ENCODE results near the gene C1QL1. TPM values are rescaled to one million over a fixed set of nuclear protein-coding genes. Genes with fewer than 3 reads are reported as not detected.
A peak's percentile ranks its signal among the peaks of the same experiment; 100 is the strongest.

C1QL1 gene
- total RNA-seq, 1 donor from 2014 or later, result not detected

- H3K4me1 Mint-ChIP-seq, result peaks cover 34% of the 10 kb centered on the region
- H3K36me3 Mint-ChIP-seq, result no peaks in the 10 kb centered on the region
- H3K27me3 Mint-ChIP-seq (ENCODE audit: insufficient read depth, low read depth), result peaks cover 8% of the 10 kb centered on the region
- Histone ChIP-seq H3K27ac (no peak overlapping the region), H3K9ac (no peak overlapping the region), H2AFZ (replicated peaks) (no peak overlapping the region), H3K4me1 (peaks cover 24% of the 10 kb centered on the region), H3K36me3 (no peaks in the 10 kb centered on the region), H3K4me3 (no peak overlapping the region), H3K9me3 (ENCODE audit: low read depth) (no peaks in the 10 kb centered on the region), H3F3A (ENCODE audit: low read depth) (no peaks in the 10 kb centered on the region), H3K4me2 (no peak overlapping the region), H3K27me3 (peaks cover 12% of the 10 kb centered on the region), H3K79me2 (ENCODE audit: low read depth) (no peaks in the 10 kb centered on the region), H4K20me1 (ENCODE audit: low read depth) (no peaks in the 10 kb centered on the region)
- H3K27ac Mint-ChIP-seq, result no peak overlapping the region
- TF ChIP-seq EZH2phosphoT487 (IDR thresholded peaks at IDR 0.05) (no peak), CTCF (IDR thresholded peaks at IDR 0.05) (no peak), EZH2 (IDR thresholded peaks at IDR 0.05) (no peak)
- DNase-seq (ENCODE audit: low spot score), result no peak
- no peaks in the 10 kb centered on the region for H3K9me3 Mint-ChIP-seq
- no peak overlapping the region for H3K4me3 Mint-ChIP-seq
Measured at GRCh38 chr17:45008216-45008615, 40.1 kb upstream of the C1QL1 start.

DNA sequence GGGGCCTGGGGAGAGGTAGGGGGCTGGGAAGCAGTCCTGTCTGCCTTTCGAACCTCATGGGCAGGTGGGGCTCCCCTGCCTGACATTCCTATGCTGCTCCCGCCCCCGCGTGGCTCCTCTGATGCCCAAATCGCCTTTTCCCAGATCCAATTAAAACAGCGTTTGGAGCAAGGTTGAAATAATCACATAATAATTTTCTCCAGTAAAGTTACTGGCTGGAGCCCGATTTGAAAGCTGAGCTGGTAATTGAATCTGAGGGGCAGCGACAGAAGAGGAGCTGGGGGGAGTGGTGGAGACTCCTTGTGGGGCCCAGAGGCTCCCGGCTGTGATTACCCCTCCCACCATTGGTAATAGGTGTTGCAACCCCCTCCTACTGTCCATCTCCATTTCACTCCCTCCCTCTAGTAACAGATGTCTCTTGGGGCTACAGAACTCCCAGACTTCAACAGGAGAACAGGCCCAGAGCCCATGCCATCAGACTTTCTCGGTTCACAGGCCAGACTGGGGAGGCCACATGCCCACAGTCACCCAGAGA, 38.9 kb upstream of the C1QL1 start:
- H3K27ac ChIP-seq, result no peak overlapping the region
- H3K36me3 ChIP-seq, result no peaks in the 10 kb centered on the region
- peaks cover 12% of the 10 kb centered on the region for H3K27me3 ChIP-seq
- no peaks in the 10 kb centered on the region for H3K9me3 Mint-ChIP-seq
- no peak overlapping the region for H3K9ac ChIP-seq
- no peaks in the 10 kb centered on the region for H3K36me3 Mint-ChIP-seq
- peaks cover 8% of the 10 kb centered on the region for H3K27me3 Mint-ChIP-seq (ENCODE audit: insufficient read depth, low read depth)
- peaks cover 32% of the 10 kb centered on the region for H3K4me1 Mint-ChIP-seq
- no peak overlapping the region for H3K27ac Mint-ChIP-seq
- no peaks in the 10 kb centered on the region for H3K79me2 ChIP-seq (ENCODE audit: low read depth)
- DNase-seq (ENCODE audit: low spot score), result peak; percentile 50
- peaks cover 24% of the 10 kb centered on the region for H3K4me1 ChIP-seq
- H3K9me3 ChIP-seq (ENCODE audit: low read depth), result no peaks in the 10 kb centered on the region
- no peak for TF ChIP-seq EZH2 (IDR thresholded peaks at IDR 0.05)
- TF ChIP-seq EZH2phosphoT487 (IDR thresholded peaks at IDR 0.05), result no peak
- no peak for TF ChIP-seq CTCF (IDR thresholded peaks at IDR 0.05)
- H4K20me1 ChIP-seq (ENCODE audit: low read depth), result no peaks in the 10 kb centered on the region
- H3K4me2 ChIP-seq, result peak overlapping the region; percentile 63
- peak overlapping the region; percentile 57 for H2AFZ ChIP-seq (replicated peaks)
- H3K4me3 ChIP-seq, result no peak overlapping the region
- no peaks in the 10 kb centered on the region for H3F3A ChIP-seq (ENCODE audit: low read depth)
- H3K4me3 Mint-ChIP-seq, result no peak overlapping the region

GRCh38 chr17:45005700-45006099, 37.6 kb upstream of the C1QL1 start:
- H3K4me3 Mint-ChIP-seq, result no peak overlapping the region

GRCh38 chr17:45004388-45004787, 36.3 kb upstream of the C1QL1 start:
- H3F3A ChIP-seq (ENCODE audit: low read depth), result no peaks in the 10 kb centered on the region
- H3K9ac ChIP-seq, result no peak overlapping the region
- H3K9me3 ChIP-seq (ENCODE audit: low read depth), result peaks cover 4% of the 10 kb centered on the region
- peaks cover 24% of the 10 kb centered on the region for H3K4me1 ChIP-seq
- Mint-ChIP-seq H3K4me1 (peaks cover 28% of the 10 kb centered on the region), H3K27ac (no peak overlapping the region), H3K36me3 (no peaks in the 10 kb centered on the region), H3K9me3 (peaks cover 6% of the 10 kb centered on the region), H3K4me3 (no peak overlapping the region), H3K27me3 (ENCODE audit: insufficient read depth, low read depth) (peaks cover 14% of the 10 kb centered on the region)
- H2AFZ ChIP-seq (replicated peaks), result no peak overlapping the region
- peak overlapping the region; percentile 34 for H3K4me2 ChIP-seq
- peaks cover 4% of the 10 kb centered on the region for H3K36me3 ChIP-seq
- no peaks in the 10 kb centered on the region for H4K20me1 ChIP-seq (ENCODE audit: low read depth)
- no peaks in the 10 kb centered on the region for H3K79me2 ChIP-seq (ENCODE audit: low read depth)
- peaks cover 12% of the 10 kb centered on the region for H3K27me3 ChIP-seq
- H3K27ac ChIP-seq, result no peak overlapping the region
- DNase-seq (ENCODE audit: low spot score), result no peak
- no peak for TF ChIP-seq CTCF (IDR thresholded peaks at IDR 0.05)
- TF ChIP-seq EZH2phosphoT487 (IDR thresholded peaks at IDR 0.05), result no peak
- no peak for TF ChIP-seq EZH2 (IDR thresholded peaks at IDR 0.05)
- no peak overlapping the region for H3K4me3 ChIP-seq

More at GRCh38 chr17:45005700-45006099, 37.6 kb upstream of the C1QL1 start:
- TF ChIP-seq EZH2 (IDR thresholded peaks at IDR 0.05), result no peak
- Histone ChIP-seq H4K20me1 (ENCODE audit: low read depth) (no peaks in the 10 kb centered on the region), H3K27ac (no peak overlapping the region), H3K79me2 (ENCODE audit: low read depth) (no peaks in the 10 kb centered on the region), H3K4me2 (no peak overlapping the region), H3K4me1 (peaks cover 24% of the 10 kb centered on the region), H2AFZ (replicated peaks) (peak overlapping the region; percentile 57), H3F3A (ENCODE audit: low read depth) (no peaks in the 10 kb centered on the region), H3K4me3 (no peak overlapping the region), H3K9me3 (ENCODE audit: low read depth) (no peaks in the 10 kb centered on the region), H3K27me3 (peaks cover 12% of the 10 kb centered on the region), H3K36me3 (no peaks in the 10 kb centered on the region), H3K9ac (no peak overlapping the region)
- H3K36me3 Mint-ChIP-seq, result no peaks in the 10 kb centered on the region
- H3K4me1 Mint-ChIP-seq, result peaks cover 32% of the 10 kb centered on the region
- no peak for DNase-seq (ENCODE audit: low spot score)
- H3K27me3 Mint-ChIP-seq (ENCODE audit: insufficient read depth, low read depth), result peaks cover 11% of the 10 kb centered on the region
- no peak overlapping the region for H3K27ac Mint-ChIP-seq
- H3K9me3 Mint-ChIP-seq, result peaks cover 5% of the 10 kb centered on the region

Measured in neural progenitor cell (in vitro differentiated cells).